OCI-LY3 (cell line): ENCODE data around the gene AKR1B1.

Experiments
- EZH2phosphoT487 ChIP-seq: fragments of 200-600 bp; shearing (Covaris generic); IDR thresholded peaks from 2 replicates; pipeline ENCODE4 v1.6.1; 2018; ENCODE audit warnings: antibody characterized with exemption, mixed run types, low read depth
- TF ChIP-seq, protein P1 (sequence below): fragments of 200-600, 300-600 bp; sonication (generic); IDR thresholded peaks from 2 replicates; pipeline ENCODE4 v1.5.1; 2014; ENCODE audit warnings: antibody characterized with exemption, low read length, low read depth

DNA sequence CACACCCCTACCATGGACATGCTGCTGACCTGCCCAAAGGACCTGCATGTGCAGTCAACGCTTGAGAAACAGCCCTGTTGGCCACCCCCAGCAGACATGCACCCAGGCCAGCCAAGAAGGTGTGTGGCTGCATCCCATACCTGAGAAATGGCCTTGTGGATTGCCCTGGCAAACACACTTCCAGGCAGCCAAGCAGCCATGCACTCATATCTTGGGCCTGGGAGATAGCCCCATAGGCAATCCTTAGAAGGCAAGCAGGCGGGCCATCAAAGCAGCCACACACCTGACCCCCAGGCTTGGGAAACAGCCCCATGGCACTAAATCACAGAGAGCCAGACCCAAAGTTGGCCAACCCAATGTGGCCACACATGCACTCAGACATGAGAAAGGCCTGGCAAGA lies 4.9 kb upstream of the AKR1B1 start:
- TF ChIP-seq, protein P1, sequence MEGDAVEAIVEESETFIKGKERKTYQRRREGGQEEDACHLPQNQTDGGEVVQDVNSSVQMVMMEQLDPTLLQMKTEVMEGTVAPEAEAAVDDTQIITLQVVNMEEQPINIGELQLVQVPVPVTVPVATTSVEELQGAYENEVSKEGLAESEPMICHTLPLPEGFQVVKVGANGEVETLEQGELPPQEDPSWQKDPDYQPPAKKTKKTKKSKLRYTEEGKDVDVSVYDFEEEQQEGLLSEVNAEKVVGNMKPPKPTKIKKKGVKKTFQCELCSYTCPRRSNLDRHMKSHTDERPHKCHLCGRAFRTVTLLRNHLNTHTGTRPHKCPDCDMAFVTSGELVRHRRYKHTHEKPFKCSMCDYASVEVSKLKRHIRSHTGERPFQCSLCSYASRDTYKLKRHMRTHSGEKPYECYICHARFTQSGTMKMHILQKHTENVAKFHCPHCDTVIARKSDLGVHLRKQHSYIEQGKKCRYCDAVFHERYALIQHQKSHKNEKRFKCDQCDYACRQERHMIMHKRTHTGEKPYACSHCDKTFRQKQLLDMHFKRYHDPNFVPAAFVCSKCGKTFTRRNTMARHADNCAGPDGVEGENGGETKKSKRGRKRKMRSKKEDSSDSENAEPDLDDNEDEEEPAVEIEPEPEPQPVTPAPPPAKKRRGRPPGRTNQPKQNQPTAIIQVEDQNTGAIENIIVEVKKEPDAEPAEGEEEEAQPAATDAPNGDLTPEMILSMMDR, result no peak
- TF ChIP-seq EZH2phosphoT487, result no peak
